MM.1S (cell line): ENCODE results near the gene ADAM11.

Source experiments
- DNase-seq: peaks from one replicate; pipeline ENCODE4 v3.0.0-alpha.2; 2015
- H2AFZ ChIP-seq: fragments of 300-600 bp; sonication (generic); 2 replicates; pipeline ENCODE4 v1.6.0; 2016; ENCODE audit warnings: antibody characterized with exemption, low read length
- H3F3A ChIP-seq: fragments of 300-600 bp; sonication (generic); 2 replicates; pipeline ENCODE4 v1.6.1; 2016; ENCODE audit warnings: mild to moderate bottlenecking, antibody characterized with exemption, low read length, moderate library complexity, mixed read lengths; ENCODE audit not compliant: insufficient read depth
- H3K27ac ChIP-seq: fragments of 300-600 bp; sonication (generic); 2 replicates; pipeline ENCODE4 v1.5.1; 2016; ENCODE audit warnings: mild to moderate bottlenecking, low read length
- H3K27me3 ChIP-seq: fragments of 300-600 bp; sonication (generic); replicated peaks from 2 replicates; pipeline ENCODE4 v1.6.0; 2016; ENCODE audit warnings: low read length; ENCODE audit not compliant: insufficient read depth
- H3K36me3 ChIP-seq: fragments of 300-600 bp; sonication (generic); replicated peaks from 2 replicates; pipeline ENCODE4 v1.6.1; 2016; ENCODE audit warnings: mild to moderate bottlenecking, low read length, mixed read lengths; ENCODE audit not compliant: insufficient read depth
- H3K4me1 ChIP-seq: fragments of 300-600 bp; sonication (generic); 2 replicates; pipeline ENCODE4 v1.6.1; 2016; ENCODE audit warnings: low read length, mixed read lengths
- H3K4me2 ChIP-seq: fragments of 300-600 bp; sonication (generic); 2 replicates; pipeline ENCODE4 v1.6.0; 2016; ENCODE audit warnings: low read depth, low read length
- H3K4me3 ChIP-seq: fragments of 300-600 bp; sonication (generic); 2 replicates; pipeline ENCODE4 v1.5.1; 2016; ENCODE audit warnings: low read length, mixed read lengths
- H3K79me2 ChIP-seq: fragments of 300-600 bp; sonication (generic); 2 replicates; pipeline ENCODE4 v1.6.1; 2016; ENCODE audit warnings: mixed run types, low read length, mixed read lengths
- H3K9ac ChIP-seq: fragments of 300-600 bp; sonication (generic); 2 replicates; pipeline ENCODE4 v1.6.1; 2016; ENCODE audit warnings: low read length, mixed read lengths
- H3K9me2 ChIP-seq: fragments of 300-600 bp; sonication (generic); replicated peaks from 2 replicates; pipeline ENCODE4 v1.6.1; 2016; ENCODE audit warnings: mild to moderate bottlenecking, low read length, mixed read lengths; ENCODE audit not compliant: insufficient read depth
- H3K9me3 ChIP-seq: fragments of 300-600 bp; sonication (generic); replicated peaks from 2 replicates; pipeline ENCODE4 v1.6.1; 2016; ENCODE audit warnings: mild to moderate bottlenecking, low read length, mixed read lengths; ENCODE audit not compliant: insufficient read depth
- H4K20me1 ChIP-seq: fragments of 300-600 bp; sonication (generic); 2 replicates; pipeline ENCODE4 v1.6.1; 2016; ENCODE audit warnings: mild to moderate bottlenecking, low read length, moderate library complexity, mixed read lengths; ENCODE audit not compliant: insufficient read depth
- EZH2 ChIP-seq: fragments of 300-600 bp; sonication (generic); optimal IDR thresholded peaks from 2 replicates; pipeline ENCODE3; 2017; ENCODE audit warnings: low read depth, mild to moderate bottlenecking, antibody characterized with exemption, low read length, mixed read lengths
- EZH2phosphoT487 ChIP-seq: fragments of 300-600 bp; sonication (generic); IDR thresholded peaks from 2 replicates; pipeline ENCODE4 v1.6.1; 2018; ENCODE audit warnings: antibody characterized with exemption, low read length
- TF ChIP-seq, protein P1 (sequence below): fragments of 300-600 bp; sonication (generic); IDR thresholded peaks from 2 replicates; pipeline ENCODE4 v1.5.1; 2016; ENCODE audit warnings: antibody characterized with exemption, low read length, mixed read lengths

The ADAM11 gene

DNA sequence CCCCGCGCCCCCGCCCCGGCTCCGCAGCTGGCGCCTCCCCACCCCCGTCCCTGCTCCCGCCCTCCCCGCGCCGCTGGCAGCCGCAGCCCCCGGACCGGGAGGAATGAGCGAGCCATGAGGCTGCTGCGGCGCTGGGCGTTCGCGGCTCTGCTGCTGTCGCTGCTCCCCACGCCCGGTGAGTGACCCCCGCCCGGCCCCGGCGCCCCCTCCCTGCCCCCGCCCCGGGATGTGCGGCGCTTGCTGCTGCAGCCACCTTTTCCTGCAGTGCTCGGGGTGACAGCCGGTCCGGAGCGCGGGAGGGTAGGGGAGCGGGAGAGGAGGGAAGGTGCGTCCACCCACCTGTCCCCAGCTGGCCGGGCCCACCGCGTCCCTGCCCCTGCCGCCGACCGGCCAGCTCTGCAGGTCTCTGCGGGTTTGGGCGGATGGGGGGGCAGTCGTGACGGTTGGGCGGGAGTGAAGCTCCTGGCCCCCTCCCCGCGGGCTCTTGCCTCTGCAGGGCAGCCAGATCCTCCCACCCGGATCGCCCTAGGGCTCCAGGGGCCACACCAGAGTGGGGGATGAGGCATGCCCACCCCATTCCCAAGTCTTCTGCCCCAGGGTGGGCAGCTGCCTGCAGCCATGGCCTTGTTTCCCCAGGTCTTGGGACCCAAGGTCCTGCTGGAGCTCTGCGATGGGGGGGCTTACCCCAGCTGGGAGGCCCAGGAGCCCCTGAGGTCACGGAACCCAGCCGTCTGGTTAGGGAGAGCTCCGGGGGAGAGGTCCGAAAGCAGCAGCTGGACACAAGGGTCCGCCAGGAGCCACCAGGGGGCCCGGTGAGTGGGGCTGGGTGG is 513 bp downstream of the ADAM11 start:
- H4K20me1 ChIP-seq, result no peaks in the 10 kb centered on the region
- no peak overlapping the region; the same call in 1 of the 2 replicates for H3K4me3 ChIP-seq
- no peaks in the 10 kb centered on the region for H3K36me3 ChIP-seq
- no peaks in the 10 kb centered on the region for H3K9me2 ChIP-seq
- peaks cover 37% of the 10 kb centered on the region for H3K27me3 ChIP-seq
- H3K79me2 ChIP-seq, result no peaks in the 10 kb centered on the region
- H2AFZ ChIP-seq, result no peak overlapping the region
- no peak for DNase-seq
- no peaks in the 10 kb centered on the region for H3F3A ChIP-seq
- H3K4me2 ChIP-seq, result peak overlapping the region; percentile 47; the same call in 1 of the 2 replicates
- H3K4me1 ChIP-seq, result no peaks in the 10 kb centered on the region
- H3K27ac ChIP-seq, result no peak overlapping the region
- H3K9me3 ChIP-seq, result no peaks in the 10 kb centered on the region
- H3K9ac ChIP-seq, result no peak overlapping the region
- TF ChIP-seq EZH2phosphoT487 (no peak), EZH2 (no peak)
- TF ChIP-seq, protein P1, sequence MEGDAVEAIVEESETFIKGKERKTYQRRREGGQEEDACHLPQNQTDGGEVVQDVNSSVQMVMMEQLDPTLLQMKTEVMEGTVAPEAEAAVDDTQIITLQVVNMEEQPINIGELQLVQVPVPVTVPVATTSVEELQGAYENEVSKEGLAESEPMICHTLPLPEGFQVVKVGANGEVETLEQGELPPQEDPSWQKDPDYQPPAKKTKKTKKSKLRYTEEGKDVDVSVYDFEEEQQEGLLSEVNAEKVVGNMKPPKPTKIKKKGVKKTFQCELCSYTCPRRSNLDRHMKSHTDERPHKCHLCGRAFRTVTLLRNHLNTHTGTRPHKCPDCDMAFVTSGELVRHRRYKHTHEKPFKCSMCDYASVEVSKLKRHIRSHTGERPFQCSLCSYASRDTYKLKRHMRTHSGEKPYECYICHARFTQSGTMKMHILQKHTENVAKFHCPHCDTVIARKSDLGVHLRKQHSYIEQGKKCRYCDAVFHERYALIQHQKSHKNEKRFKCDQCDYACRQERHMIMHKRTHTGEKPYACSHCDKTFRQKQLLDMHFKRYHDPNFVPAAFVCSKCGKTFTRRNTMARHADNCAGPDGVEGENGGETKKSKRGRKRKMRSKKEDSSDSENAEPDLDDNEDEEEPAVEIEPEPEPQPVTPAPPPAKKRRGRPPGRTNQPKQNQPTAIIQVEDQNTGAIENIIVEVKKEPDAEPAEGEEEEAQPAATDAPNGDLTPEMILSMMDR, result no peak

DNA sequence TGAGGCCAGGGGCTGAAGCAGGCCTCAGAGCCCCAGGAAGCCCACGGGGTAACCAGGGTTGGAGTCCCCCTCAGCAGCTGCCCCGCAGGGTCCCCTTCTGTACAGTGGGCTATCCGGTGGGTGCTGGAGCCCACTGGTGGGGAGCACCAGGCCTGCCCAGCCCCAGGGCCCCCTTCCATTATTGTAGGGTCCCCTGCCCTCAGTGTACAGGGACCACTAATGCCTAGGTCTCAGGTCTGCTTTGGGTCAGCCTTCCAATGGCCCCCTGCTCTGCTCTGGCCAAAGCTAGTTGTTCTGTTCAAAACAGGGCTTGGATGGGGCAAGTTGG is 1.1 kb downstream of the ADAM11 start:
- Histone ChIP-seq H2AFZ (no peak overlapping the region), H3K36me3 (no peaks in the 10 kb centered on the region), H3K79me2 (no peaks in the 10 kb centered on the region), H3K9me3 (no peaks in the 10 kb centered on the region), H3F3A (no peaks in the 10 kb centered on the region), H3K27ac (no peak overlapping the region), H3K4me1 (no peaks in the 10 kb centered on the region), H3K9ac (no peak overlapping the region), H3K27me3 (peaks cover 37% of the 10 kb centered on the region), H4K20me1 (no peaks in the 10 kb centered on the region), H3K9me2 (no peaks in the 10 kb centered on the region), H3K4me2 (no peak overlapping the region), H3K4me3 (no peak overlapping the region)
- TF ChIP-seq EZH2 (no peak), EZH2phosphoT487 (no peak)
- TF ChIP-seq, protein P1, result no peak
- no peak for DNase-seq

DNA sequence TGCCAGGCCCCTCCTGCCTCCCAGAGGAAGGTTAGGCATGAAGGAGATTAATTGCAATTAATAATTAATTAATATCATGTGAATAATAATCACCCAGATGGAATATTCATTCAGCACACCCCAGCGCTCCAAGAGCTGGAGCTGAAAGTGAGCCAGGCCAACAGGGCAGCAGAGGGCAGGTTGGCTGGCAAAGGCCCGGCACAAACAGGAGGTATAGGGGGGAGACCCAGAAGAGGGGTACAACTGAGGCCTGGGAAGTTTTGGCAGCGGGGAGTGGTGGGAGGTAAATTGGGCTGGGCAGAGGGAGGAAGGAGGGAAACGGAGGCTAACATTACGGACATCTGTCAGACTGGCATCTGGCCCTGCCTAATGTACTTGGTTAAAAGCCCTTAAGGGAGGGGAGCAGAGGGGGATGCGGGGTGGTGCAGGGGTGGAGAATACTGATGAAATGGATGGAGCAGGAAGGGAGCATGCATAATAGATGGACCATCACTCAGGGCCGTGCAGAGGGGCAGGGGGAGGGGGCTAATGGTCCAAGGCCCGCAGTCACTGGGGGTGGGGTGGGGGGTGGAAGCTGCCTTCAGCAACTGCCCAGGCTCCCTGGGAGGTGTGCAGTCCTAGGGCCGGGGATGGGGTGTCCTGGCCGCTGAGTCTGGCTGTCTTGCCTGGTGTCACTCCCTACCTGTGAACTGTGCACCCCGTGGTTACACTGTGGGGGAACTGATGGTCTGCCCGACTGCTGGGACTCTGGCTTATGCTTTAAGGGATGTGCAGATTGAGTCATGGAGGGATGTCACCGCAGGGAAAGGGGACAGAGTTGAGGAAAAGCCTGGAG is 1.9 kb downstream of the ADAM11 start:
- no peaks in the 10 kb centered on the region for H3K9me3 ChIP-seq
- H3K9me2 ChIP-seq, result no peaks in the 10 kb centered on the region
- H3K36me3 ChIP-seq, result no peaks in the 10 kb centered on the region
- H2AFZ ChIP-seq, result no peak overlapping the region
- TF ChIP-seq EZH2phosphoT487 (no peak), EZH2 (no peak)
- no peak overlapping the region for H3K9ac ChIP-seq
- no peaks in the 10 kb centered on the region for H4K20me1 ChIP-seq
- peaks cover 37% of the 10 kb centered on the region for H3K27me3 ChIP-seq
- H3K4me2 ChIP-seq, result no peak overlapping the region
- H3K4me1 ChIP-seq, result no peaks in the 10 kb centered on the region
- no peaks in the 10 kb centered on the region for H3K79me2 ChIP-seq
- no peak overlapping the region for H3K27ac ChIP-seq
- no peak for DNase-seq
- H3K4me3 ChIP-seq, result no peak overlapping the region
- H3F3A ChIP-seq, result no peaks in the 10 kb centered on the region
